RPMI7951 (cell line): Measurements from ENCODE around the gene EMX2. TPM values are rescaled to one million over a fixed set of nuclear protein-coding genes. Genes with fewer than 3 reads are reported as not detected.

Experiments used
- DNase-seq: peaks from one replicate; pipeline ENCODE4 v3.0.0-alpha.2; 2012; ENCODE audit warnings: low read depth
- total RNA-seq: library from RNA; depleted of rRNA; stranded (reverse); fragments of >200 nt; shearing (Covaris generic); gene quantifications from 2 replicates; pipeline ENCODE4 v1.2.3, GENCODE V29; 2014

The EMX2 gene
- total RNA-seq, 1 experiment from 2014 or later = not detected

GRCh38 chr10:117532003-117532385 is 10.6 kb upstream of the EMX2 start:
- DNase-seq = no peak

DNA sequence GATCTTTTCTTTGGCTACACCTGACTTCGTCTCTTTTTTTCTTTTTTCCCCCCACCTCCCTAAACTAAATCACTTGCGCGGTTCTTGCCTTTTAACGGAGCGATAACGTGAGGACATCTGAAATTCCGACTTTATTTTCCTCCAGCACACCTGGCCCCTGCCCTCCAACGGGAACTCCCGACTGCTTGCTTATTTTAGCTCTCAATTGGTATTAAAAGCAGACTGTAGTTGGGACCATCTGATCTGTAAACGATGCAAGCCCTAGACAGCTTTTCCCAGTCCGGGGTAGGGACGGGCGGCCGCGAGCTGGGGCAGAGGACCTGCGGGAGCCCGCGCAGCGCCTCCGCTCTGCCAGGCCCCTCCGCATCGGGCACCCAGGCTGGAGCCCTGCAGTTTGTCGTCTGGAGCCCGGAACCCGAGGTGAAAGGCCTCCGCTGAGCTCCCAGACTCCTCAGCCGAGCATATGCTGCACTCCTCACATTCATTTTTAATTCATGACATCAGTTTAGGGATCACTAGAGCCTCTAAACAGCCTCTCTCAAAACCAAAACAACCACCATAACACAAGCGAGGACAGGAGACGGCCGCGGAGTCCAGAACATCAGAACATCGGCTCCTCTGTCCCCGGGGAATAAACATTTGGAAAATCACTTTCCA is 10.0 kb upstream of the EMX2 start:
- no peak for DNase-seq

DNA sequence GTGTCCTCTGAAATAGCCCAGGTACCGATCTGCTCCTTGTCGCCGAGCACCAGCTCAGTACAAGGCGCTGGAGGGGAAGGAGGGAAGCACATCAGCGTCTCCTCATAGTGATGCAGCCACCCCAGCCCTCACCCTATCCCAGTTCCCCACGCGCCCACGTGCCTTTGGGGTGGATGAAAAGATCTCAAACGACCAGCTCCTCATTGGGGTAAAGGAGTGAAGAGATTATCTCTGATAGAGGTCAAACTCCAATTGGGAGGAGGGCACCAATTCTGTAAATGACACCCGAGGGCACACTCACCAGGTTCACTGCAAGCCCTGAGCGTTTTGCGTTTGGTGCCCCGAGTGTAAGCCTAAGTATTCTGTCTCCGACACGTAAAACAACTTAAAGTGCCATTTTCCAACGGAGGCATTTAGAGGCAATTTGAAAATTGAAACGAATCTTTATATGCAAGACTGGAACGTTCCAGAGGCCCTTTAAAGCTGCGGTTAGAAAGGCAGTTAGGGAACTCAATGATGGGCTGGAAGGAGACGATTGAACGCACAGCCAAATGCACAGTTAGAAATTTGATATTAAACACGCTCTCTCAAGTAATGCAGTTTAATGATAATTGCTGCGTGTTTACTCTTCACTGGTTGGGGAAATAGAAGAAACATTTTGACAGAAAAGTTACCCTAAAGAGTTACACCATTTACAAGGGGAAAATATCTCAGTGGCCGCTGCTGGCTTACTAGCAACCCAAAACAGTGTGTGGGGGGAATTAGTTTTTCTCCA is 8.9 kb upstream of the EMX2 start:
- no peak for DNase-seq

DNA sequence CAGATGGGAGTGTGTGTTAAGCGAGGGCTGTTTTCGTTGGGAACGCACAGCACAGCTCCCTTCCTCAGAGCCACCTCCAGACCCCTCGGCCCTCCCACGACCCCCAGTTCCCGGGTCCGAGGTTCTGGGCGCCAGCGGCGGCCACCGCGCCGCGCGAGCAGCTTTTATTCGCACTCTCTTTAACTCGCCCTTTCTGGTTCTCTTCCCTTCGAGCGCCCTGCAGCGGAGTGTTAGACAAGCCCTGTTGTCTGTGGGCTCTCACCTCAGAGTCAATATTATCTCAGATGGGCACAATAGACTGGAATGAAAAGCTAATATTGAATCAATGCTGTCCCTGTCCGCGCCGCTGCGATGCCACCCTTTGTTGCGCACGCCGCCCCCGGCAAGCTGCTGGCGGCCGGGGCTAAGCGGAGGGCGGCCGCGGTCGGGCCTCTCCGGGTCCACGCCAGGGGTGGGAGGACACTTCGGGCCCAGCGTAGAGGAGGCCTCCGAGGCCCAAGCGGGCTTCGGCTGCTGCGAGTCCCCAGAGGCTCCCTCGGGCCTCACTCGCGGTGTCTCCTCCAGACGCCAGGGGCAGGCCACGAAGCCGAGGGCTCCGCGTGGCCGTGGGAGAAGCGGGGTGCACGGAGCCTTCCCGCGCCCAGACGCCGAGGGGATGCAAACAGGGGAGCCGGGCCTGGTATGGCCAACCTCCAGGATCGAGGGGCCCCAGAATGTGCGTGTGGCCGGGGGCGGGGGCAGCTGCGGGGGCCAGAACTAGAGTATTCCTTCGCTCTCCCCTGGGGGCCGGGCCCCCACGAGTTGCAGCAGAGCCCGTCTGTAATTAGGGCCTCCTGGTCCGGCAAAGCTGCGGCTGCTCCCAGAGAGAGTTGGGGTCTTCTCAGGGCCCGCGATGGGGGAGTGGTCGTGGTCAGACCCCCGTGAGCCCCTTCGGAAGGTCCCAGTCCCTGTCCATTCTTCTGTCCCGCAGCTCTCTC is 7.9 kb upstream of the EMX2 start:
- DNase-seq = no peak

DNA sequence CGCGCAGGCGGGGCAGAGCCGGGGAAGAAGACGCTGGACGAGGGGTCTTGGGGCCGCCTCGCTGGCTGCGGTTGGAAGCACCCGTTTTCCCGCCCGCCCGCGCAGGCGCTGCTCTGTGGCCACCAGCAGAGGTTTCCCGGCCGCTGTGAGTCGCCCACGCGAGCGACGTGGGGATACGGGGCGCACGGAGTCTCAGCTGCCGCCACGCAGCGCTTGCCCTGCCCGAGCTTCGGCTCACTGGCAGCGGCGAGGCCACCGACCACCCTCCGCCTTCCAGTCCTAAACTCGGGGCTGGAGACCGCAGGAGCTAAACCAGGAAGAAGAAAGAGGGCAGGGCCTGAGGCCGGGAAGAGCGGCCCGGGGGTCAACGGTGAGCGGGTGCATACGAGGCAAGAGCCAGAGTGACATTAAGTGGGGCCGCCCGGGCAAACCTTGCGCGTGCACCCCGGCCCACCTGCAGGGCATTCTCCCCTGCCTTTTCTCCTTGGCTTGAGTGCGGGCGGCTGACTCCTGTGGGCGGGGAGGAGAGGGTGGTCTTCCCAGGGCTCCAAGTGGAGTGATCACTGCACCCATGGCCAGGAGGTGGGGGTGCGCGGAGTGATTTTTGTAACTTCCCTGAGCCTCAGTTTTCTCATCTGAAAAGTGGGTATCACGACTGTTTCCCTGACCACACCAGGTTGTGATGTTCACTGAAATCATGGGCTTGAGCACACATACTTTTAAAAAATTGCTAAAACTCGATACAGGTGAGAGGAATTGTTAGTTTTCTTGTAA is 7.1 kb upstream of the EMX2 start:
- DNase-seq = no peak

GRCh38 chr10:117536072-117536865 is 6.3 kb upstream of the EMX2 start:
- DNase-seq = no peak

DNA sequence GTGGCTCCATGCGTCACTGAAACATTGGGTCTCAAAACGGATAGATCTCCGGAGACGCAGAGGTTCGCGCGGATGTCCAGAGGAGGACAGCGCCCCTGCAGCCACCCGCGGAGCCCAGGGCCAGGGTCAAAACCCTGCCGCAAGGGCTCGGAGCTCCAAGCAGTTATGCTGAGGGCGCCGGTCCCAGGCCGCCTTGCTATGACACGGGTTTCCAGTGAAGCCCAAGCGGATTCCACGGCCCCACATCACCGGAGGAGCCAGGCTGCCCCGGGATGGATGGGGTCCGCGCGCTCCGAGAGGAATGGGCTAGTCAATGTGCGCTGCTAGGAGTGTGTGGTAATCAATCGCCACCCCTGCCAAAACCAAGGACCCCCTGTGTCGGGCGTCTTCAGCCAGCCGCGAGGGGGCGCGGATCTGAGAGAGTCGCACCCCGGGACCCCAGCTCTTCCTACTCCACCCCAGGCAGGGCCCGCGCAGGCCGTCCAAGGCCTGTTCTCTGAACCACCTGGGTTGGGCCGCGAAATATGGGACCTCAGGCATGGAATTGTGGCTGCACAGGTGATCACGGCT is 5.6 kb upstream of the EMX2 start:
- DNase-seq = no peak

DNA sequence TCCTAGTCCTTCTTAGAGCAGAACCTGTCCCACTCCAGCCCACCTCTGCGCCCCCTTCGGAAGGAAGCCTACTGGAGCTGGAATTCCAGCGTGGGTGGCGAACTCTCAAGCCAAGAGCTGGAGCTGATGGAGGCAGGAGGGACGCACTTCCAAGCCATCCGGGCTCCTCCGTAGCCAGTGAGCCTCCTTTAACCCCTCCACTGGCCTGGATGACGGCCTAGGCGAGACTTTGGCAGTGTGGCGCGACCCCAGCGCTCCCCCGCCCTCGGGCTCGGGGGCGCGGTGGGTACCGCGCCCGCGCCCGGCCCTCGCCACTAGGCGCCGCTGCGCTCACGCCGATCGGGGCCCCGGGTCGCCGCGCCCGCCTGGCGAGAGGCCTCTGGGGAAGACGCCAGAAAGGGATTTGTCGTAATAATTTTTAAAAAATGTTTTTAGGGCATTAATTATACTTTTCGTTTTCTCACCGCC is 5.1 kb upstream of the EMX2 start:
- no peak for DNase-seq

DNA sequence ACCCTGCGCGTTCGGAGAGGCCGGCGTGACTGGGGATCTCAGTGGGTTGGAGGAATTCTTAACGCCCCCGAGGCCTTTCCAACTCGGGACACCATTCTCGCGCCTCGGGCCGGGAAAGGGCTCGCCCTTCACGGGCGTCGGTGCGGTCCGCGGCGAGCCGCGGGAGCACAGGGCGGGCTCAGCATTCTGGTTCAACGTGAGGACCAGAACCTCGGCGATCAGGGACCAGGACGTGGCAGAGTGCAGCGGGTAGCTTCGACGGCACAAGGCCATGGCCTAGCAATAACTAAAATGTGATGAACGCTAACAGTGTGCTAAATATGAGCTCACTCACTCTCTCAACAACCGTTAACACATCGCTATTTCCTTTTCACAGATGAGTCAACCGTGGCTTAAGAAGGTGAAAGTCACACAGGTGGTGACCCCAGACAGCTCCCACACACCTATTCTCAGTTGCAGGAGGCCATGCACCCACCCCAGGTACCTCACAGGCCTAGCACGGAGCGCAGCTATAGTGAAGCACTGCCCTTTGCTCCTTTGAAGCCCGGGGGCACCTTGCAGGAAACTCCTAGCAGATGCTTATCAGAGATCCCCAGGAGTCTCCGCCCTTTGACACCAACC is 4.5 kb upstream of the EMX2 start:
- DNase-seq = no peak

- no peak for DNase-seq
These were observed 3.2 kb upstream of the EMX2 start for GRCh38 chr10:117539361-117539773.

- DNase-seq = no peak
These were observed 2.5 kb upstream of the EMX2 start for GRCh38 chr10:117539903-117540639.

DNA sequence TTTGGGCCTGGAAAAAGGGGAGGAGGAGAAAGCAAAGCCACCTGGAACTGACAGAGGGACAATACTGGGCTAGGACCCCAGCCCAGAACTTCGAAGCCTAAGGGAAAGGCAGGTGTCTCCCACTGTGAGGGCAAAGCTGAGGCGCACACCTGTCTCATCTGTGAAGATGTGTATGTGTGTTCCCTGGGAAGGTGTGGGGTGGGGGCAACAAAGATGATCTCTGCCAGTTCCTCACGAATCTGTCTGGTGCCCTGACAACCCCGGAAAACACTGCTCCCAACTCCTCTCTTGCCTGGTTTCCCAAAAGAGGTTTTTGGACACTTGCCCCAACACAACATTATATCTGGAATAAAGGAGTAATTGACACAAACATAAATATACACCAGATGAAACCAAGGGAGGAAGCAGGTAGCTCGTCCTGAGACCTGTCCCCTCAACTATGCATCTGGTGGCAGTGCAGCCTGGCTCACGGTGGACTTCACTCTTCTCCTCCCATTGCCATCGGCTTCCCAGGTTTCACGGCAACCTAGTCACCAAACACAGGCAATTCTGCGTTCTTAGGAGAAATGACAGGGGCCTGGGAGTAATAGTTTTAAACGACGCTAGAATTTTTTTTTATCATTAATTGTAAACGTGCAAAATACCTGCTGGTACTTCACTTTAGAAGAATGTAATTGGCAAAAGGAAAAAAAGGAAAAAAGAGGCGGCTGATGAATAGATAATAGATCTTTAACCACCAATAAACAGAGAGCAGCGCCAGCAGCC is 1.7 kb upstream of the EMX2 start:
- DNase-seq = no peak

DNA sequence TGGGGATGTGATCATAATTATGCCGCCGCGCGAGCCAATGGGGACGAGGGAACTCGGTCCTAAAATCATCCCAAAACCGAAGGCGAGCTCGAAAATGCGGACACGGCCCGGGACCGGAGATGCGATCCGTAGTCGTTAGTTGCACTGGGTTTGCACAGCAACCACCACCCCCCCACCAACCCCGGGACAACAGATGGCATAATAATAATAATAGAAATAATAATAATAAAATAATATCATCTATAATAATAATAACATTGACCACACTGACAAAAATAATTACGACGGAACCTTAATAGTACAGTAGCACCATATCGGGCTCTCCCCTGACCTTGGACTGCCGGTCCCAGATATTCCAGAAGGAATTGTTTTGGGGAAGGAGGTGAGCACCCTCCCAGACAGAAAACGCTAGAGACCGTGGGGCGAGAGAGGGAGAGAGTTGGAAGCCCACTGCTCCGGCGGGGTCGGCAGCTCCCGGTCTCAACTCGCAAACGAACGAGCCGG is 1.1 kb upstream of the EMX2 start:
- DNase-seq = no peak

DNA sequence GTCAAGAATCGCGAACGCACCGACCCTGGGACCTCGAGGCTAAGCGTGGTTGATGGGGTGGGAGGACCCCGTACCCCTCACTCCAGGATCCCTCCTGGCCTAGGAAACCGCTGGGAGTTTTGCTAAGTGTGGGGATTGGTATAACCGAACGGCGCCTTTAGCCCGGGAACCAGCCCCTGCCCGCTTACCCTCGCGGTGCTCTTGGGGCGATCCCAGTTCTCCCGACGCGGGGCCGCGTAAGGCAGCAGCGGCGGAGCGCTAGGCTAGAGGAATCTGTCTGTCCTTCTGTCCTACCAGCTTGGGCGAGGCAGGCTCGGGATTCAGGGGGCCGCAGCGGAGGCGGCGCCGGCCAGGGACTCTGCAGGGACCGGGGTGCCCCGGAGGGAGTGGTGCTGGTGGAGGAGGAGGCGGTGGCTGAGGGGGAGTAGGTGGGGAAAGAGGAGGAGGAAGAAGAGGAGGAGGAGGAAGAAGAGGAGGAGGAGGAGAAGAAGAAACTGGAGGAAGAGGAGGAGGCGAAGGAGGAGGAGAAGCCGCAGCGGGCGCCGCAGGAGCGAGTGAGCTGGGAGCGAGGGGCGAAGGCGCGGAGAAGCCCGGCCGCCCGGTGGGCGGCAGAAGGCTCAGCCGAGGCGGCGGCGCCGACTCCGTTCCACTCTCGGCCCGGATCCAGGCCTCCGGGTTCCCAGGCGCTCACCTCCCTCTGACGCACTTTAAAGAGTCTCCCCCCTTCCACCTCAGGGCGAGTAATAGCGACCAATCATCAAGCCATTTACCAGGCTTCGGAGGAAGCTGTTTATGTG is 439 bp upstream of the EMX2 start:
- DNase-seq = no peak

DNA sequence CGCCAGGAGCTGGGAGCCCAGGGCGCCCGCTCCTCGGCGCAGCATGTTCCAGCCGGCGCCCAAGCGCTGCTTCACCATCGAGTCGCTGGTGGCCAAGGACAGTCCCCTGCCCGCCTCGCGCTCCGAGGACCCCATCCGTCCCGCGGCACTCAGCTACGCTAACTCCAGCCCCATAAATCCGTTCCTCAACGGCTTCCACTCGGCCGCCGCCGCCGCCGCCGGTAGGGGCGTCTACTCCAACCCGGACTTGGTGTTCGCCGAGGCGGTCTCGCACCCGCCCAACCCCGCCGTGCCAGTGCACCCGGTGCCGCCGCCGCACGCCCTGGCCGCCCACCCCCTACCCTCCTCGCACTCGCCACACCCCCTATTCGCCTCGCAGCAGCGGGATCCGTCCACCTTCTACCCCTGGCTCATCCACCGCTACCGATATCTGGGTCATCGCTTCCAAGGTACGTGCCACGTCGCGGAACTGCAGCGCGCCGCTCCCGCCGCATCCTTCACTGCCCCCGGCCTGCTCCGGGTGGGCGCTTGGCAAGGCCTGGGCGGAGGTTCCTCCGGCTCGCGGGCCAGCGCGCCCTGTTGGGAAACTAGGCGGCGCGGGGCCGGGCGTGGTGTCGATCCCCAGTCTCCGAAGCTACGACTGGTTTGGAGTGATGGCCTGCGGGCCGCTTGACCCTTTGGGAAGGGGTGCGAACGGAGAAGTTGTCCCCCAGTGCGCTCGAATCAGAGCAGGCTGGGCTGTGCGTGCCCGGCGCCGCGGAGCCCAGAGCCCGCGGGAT is 868 bp downstream of the EMX2 start:
- DNase-seq = no peak

DNA sequence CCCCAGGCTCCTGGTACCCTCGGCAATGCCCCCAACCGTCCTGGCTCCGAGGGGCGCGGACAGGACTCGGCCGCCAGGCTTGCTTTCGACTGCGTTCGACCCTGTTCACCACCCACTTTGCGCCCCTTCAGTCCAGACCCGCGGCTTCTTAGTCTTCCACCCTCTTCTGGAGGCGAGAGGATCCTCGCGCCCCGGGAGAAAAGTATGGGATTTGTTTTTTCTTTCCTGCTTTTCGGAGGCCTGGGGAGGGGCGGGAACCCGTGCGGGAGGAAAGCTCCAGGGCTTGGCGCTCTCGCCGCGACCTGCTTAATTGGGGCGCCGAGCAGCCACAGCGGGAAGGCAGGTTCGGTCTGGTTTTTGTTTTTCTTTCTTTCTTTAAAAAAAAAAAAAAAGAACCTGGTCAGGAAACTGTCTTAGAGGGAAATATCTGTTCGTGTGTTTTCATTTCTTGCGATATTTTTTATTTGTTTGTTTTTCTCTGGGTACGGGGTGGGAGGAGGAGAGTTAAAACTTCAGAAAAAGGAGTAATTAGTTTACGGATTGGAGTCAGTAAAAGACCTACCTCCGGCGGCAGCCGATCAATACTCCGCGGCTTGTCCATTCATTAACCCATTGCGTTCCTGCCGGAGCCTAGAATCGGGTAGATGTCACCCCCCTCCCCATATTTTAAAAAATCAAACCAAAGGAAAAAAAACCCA is 1.6 kb downstream of the EMX2 start:
- DNase-seq = no peak
